Measurements from ENCODE around the gene SORCS2. TPM values are rescaled to one million over a fixed set of nuclear protein-coding genes. Genes with fewer than 3 reads are reported as not detected.
A peak's percentile ranks its signal among the peaks of the same experiment; 100 is the strongest.

Gene SORCS2
- total RNA-seq, 4 donors from 2014 or later = 2.0 to 7.4 (median 3.6) TPM

DNA sequence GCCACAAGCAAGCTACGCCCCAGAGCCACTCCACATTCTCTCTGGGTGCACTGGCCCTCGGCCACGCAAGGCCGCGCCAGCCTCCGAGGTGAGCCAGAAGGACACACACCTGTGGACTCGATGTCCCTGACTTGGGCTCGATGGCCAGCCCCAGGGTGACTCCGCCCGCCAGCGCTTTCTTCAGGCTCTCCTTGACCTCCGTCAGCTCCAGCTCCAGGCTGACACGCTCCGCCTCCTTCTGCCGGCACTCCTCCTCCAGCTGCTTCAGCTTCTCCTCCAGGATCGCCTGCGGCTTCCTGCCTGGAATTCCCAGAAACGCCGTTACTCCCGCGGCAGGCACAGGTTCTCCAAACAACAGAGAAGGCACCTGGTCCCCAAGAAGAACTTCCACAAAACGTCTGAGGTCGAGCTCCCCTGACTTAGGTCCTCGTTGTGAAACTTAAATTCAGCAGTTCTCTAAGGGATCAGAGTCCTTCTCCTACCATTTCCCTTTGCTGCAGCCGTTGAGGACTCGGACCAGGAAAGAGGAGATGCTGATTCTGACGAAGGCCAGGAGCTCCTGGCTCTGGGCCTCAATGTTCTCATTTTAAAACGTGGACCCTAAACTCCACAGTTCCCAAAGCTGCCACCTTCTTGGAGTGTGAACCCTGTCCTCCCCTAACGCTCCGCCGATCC lies 580.5 kb downstream of the SORCS2 start:
- Histone ChIP-seq H3K4me1 (peaks cover 0 to 58% (median 9%) of the 10 kb centered on the region in 3 donors), H3K4me3 (peak overlapping the region in 1 of 2 donors; percentile 17), H3K27ac (peak overlapping the region in 3 of 4 donors; percentile 61 to 71 (median 65)), H3K9me3 (no peaks in the 10 kb centered on the region), H3K36me3 (peaks cover 0 to 100% of the 10 kb centered on the region in 2 donors), H3K27me3 (no peaks in the 10 kb centered on the region)
- 45 to 74% methylated on average over 12 to 16 of the region's 31 CpGs for WGBS, 2 donors (ENCODE audit: low coverage in 1 of 2)
- peak; percentile 80 for ATAC-seq
- TF ChIP-seq, protein P1, sequence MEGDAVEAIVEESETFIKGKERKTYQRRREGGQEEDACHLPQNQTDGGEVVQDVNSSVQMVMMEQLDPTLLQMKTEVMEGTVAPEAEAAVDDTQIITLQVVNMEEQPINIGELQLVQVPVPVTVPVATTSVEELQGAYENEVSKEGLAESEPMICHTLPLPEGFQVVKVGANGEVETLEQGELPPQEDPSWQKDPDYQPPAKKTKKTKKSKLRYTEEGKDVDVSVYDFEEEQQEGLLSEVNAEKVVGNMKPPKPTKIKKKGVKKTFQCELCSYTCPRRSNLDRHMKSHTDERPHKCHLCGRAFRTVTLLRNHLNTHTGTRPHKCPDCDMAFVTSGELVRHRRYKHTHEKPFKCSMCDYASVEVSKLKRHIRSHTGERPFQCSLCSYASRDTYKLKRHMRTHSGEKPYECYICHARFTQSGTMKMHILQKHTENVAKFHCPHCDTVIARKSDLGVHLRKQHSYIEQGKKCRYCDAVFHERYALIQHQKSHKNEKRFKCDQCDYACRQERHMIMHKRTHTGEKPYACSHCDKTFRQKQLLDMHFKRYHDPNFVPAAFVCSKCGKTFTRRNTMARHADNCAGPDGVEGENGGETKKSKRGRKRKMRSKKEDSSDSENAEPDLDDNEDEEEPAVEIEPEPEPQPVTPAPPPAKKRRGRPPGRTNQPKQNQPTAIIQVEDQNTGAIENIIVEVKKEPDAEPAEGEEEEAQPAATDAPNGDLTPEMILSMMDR (IDR thresholded peaks at IDR 0.05) = no peak
- TF ChIP-seq EP300 (IDR thresholded peaks at IDR 0.05) (no peak), POLR2AphosphoS5 (IDR thresholded peaks at IDR 0.05) (peak; percentile 12), POLR2A (IDR thresholded peaks at IDR 0.05) (no peak)

DNA sequence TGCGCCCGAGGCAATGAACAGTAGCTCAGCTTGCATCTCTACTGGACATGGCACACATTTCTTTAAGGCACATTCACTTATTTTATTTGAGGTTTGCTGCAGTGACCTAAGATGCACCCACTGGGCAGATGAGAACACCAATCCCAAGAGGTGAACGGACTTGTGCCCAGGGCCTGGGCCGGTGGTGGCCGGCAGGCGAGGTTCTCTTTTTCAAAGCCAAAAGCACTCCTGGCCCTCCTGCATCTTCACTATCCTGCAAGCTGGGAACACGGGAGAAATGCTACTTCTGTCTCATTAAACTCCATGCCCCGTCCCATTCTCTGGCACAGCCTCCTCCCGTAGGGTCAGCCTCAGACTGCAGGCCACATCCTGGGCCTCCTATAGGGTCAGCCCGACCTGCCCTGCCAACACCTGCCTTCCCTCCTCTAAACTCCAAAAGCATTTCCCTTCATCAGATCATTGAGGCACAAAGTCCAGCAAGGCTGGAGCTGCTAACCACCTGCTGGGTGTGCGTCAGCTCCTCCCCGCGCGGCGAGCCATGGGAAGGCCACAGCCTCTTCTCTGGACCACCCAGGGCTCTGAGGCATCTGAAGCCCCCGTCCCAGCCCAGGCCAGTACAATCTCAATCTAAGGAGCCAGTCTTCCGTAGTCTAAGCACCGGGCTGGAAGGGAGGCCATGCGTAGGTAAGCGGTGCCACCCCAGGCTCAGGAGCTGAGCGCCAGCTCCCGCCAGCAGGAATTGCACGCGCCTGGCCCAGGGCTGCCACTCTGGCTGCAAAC lies 581.3 kb downstream of the SORCS2 start:
- Histone ChIP-seq H3K4me3 (no peak overlapping the region), H3K4me1 (peaks cover 0 to 61% (median 9%) of the 10 kb centered on the region in 3 donors), H3K27me3 (no peaks in the 10 kb centered on the region), H3K27ac (peak overlapping the region in 3 of 4 donors; percentile 39 to 71 (median 61)), H3K9me3 (no peaks in the 10 kb centered on the region), H3K36me3 (peaks cover 0 to 100% of the 10 kb centered on the region in 2 donors)
- TF ChIP-seq POLR2AphosphoS5 (IDR thresholded peaks at IDR 0.05) = no peak
- no peak for TF ChIP-seq EP300 (IDR thresholded peaks at IDR 0.05)
- TF ChIP-seq, protein P1 (IDR thresholded peaks at IDR 0.05) = no peak
- no peak for TF ChIP-seq POLR2A (IDR thresholded peaks at IDR 0.05)
- ATAC-seq = no peak
- 86 to 92% methylated on average over 2 to 7 of the region's 24 CpGs for WGBS, 2 donors (ENCODE audit: low coverage in 1 of 2)

DNA sequence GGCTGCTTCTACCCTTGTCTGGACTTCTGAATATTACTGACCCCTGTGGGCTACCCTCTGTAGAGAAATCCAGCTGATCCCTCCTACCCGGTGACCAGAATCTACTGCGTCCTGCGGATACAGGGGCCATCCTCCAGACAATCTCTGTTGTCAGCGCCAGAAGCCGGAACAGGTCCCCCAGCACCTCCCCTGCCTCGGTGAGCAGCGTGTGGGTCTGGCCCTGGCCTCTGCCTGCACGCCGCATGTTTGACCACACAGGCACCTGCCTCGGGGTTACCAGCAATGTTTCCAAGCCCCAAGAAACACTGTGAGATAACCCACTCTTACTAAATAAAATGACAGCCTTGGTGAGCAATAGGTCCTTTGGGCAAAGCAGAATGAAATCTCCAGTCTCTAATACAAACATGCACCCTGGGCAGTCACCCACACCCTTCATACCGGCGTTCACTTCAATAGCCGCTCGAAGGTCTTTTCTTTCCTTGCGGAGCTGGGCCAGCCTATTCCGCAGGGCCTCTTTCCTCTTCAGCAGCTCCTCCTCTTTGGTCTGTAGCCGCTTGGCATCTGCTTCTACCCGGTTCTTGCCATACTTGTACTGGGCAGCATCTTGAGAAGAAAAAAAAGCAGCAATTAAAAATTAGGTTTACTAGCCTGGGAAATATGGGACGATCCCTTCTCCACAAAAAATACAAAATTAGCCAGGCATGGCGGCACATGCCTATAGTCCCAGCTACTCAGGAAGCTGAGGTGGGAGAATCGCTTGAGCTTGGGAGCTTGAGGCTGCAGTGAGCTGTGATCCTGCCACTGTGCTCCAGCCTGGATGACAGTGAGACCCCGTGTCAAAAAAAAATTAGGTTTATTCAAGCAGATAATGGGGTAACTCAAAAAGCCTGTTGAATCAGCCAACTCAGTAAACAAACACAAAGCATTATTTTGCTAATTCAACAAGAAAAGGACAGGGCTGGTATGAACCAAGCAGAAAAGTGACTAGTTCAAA lies 582.3 kb downstream of the SORCS2 start:
- H3K4me1 ChIP-seq = peaks cover 0 to 61% (median 7%) of the 10 kb centered on the region in 3 donors
- peaks cover 0 to 90% of the 10 kb centered on the region in 2 donors for H3K36me3 ChIP-seq
- WGBS, 2 donors (ENCODE audit: low coverage in 1 of 2) = 80 to 85% methylated on average over 9 to 14 of the region's 22 CpGs

DNA sequence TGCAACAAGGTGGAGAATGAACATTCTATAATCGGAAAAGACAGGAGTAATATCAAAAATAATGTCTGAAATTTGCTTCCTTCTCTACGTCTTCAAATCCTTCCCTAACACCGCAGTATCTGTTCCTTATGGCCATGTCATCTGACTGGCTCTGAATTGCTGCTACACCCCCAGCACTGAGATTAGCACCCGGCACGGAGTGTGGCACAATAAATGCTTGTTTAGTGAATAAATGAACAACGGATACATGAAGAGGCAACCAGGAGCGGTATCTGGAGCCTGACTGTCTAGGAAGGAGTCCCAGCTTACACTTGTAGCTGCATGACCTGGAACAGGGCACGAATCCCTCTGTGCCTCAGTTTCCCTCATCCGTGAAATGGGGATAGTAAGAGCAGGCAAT lies 583.1 kb downstream of the SORCS2 start:
- Histone ChIP-seq H3K27ac (no peak overlapping the region), H3K27me3 (no peaks in the 10 kb centered on the region), H3K4me1 (peaks cover 0 to 61% (median 3%) of the 10 kb centered on the region in 3 donors), H3K9me3 (no peaks in the 10 kb centered on the region), H3K36me3 (peaks cover 0 to 82% of the 10 kb centered on the region in 2 donors), H3K4me3 (no peak overlapping the region)
- TF ChIP-seq POLR2AphosphoS5 (IDR thresholded peaks at IDR 0.05) (no peak), POLR2A (IDR thresholded peaks at IDR 0.05) (no peak), EP300 (IDR thresholded peaks at IDR 0.05) (no peak)
- TF ChIP-seq, protein P1 (IDR thresholded peaks at IDR 0.05) = no peak
- no peak for ATAC-seq
- 72 to 78% methylated on average over 4 to 8 of the region's 9 CpGs for WGBS, 2 donors (ENCODE audit: low coverage in 1 of 2)

More for the DNA sequence above, 582.3 kb downstream of the SORCS2 start:
- Histone ChIP-seq H3K27ac (no peak overlapping the region), H3K27me3 (no peaks in the 10 kb centered on the region), H3K4me3 (no peak overlapping the region), H3K9me3 (no peaks in the 10 kb centered on the region)
- no peak for ATAC-seq
- TF ChIP-seq EP300 (IDR thresholded peaks at IDR 0.05) (no peak), POLR2AphosphoS5 (IDR thresholded peaks at IDR 0.05) (no peak), POLR2A (IDR thresholded peaks at IDR 0.05) (no peak)
- TF ChIP-seq, protein P1 (IDR thresholded peaks at IDR 0.05) = no peak
